ENCODE results near the gene OSM.

- TF ChIP-seq CTCF (optimal IDR thresholded peaks at IDR 0.05 in 1 of 3, IDR thresholded peaks at IDR 0.05 in 1 of 3, conservative IDR thresholded peaks at IDR 0.05 in 1 of 3; ENCODE audit: extremely low read depth in 1 of 3, insufficient read depth in 2 of 3, low read length in 3 of 3) (no peak), EZH2 (IDR thresholded peaks at IDR 0.05; ENCODE audit: low read length) (no peak)
Observed at GRCh38 chr22:30296324-30296723, 29.7 kb upstream of the OSM start.
